DND-41 (cell line): Measurements from ENCODE around the gene MCC.

Experiments
- ATAC-seq: fragments of 200-7000 bp; cut with Tn5 transposase; 3 replicates; pipeline ENCODE4 v1.9.1; 2021; ENCODE audit warnings: low read depth; ENCODE audit not compliant: insufficient read depth
- DNase-seq: peaks from one replicate; pipeline ENCODE4 v3.0.0-alpha.2; 2020
- H2AFZ ChIP-seq: 2 replicates; pipeline ENCODE4 v1.6.0; 2012; ENCODE audit warnings: low read depth, low read length
- H3K27ac ChIP-seq: 2 replicates; pipeline ENCODE4 v1.5.1; 2012; ENCODE audit warnings: low read length, inconsistent platforms
- H3K27me3 ChIP-seq: fragments of 200-600 bp; sonication (generic); 2 replicates; pipeline ENCODE4 v1.6.0; 2012; ENCODE audit warnings: low read length, mild to moderate bottlenecking, inconsistent platforms; ENCODE audit not compliant: insufficient read depth, poor library complexity
- H3K36me3 ChIP-seq: 2 replicates; pipeline ENCODE4 v1.5.1; 2012; ENCODE audit warnings: low read length, inconsistent platforms; ENCODE audit not compliant: insufficient read depth
- H3K4me1 ChIP-seq: 2 replicates; pipeline ENCODE4 v1.5.1; 2012; ENCODE audit warnings: mild to moderate bottlenecking, low read length; ENCODE audit not compliant: insufficient read depth
- H3K4me2 ChIP-seq: 2 replicates; pipeline ENCODE4 v1.6.0; 2012; ENCODE audit warnings: mild to moderate bottlenecking, moderate library complexity, low read length, inconsistent platforms; ENCODE audit not compliant: insufficient read depth
- H3K4me3 ChIP-seq, 2 experiments: fragments of 200-600 bp in 1 of 2; shearing (Covaris generic) in 1 of 2; 2 replicates each; pipeline ENCODE4 v1.5.1; 2012 to 2016; ENCODE audit warnings: inconsistent platforms in 2 of 2, low read length in 2 of 2, mild to moderate bottlenecking in 2 of 2, low read depth in 1 of 2, moderate library complexity in 1 of 2
- H3K79me2 ChIP-seq: 2 replicates; pipeline ENCODE4 v1.6.0; 2012; ENCODE audit warnings: low read length, inconsistent platforms; ENCODE audit not compliant: insufficient read depth
- H3K9ac ChIP-seq: 2 replicates; pipeline ENCODE4 v1.6.0; 2012; ENCODE audit warnings: low read depth, mild to moderate bottlenecking, inconsistent platforms, low read length, moderate library complexity
- H3K9me3 ChIP-seq: 2 replicates; pipeline ENCODE4 v1.5.1; 2012; ENCODE audit warnings: low read length, moderate library complexity, mild to moderate bottlenecking, inconsistent platforms; ENCODE audit not compliant: insufficient read depth, severe bottlenecking
- H4K20me1 ChIP-seq: 2 replicates; pipeline ENCODE4 v1.6.0; 2012; ENCODE audit warnings: low read length; ENCODE audit not compliant: insufficient read depth
- EZH2 ChIP-seq: IDR thresholded peaks from 3 replicates; pipeline ENCODE4 v1.6.1; 2012; ENCODE audit warnings: borderline replicate concordance, low read depth, mild to moderate bottlenecking, moderate library complexity, low read length, inconsistent platforms; ENCODE audit not compliant: severe bottlenecking
- TF ChIP-seq, protein P1 (sequence below): IDR thresholded peaks from 2 replicates; pipeline ENCODE4 v1.5.1; 2012; ENCODE audit warnings: borderline replicate concordance, low read length, moderate library complexity, mild to moderate bottlenecking; ENCODE audit not compliant: poor library complexity, severe bottlenecking; ENCODE audit errors: extremely low read depth

MCC gene

DNA sequence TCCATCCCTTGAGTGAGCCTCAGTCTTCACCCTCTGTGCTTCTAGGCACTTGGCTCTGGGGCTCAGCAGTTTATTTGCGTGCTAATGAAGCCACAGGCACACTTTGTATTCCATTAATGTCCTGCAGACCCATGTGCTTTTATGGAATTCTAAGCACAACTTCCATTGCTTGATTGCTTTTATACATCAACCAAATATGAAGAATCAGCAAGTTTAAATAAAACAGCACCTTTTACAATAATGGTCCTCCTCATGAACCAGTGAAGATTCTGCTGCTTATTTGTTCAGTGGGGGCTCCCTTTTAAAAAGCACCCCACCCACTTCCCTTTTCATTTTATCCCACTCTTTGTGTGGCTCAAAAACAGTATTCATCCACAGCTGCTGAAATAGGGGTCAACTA, 451.4 kb downstream of the MCC start:
- Histone ChIP-seq H3K9ac (no peak overlapping the region), H3K4me2 (no peak overlapping the region), H3K9me3 (no peaks in the 10 kb centered on the region), H3K27ac (no peak overlapping the region), H3K27me3 (no peaks in the 10 kb centered on the region), H3K4me1 (peaks cover 12% of the 10 kb centered on the region), H4K20me1 (no peaks in the 10 kb centered on the region), H3K36me3 (no peaks in the 10 kb centered on the region), H3K4me3 (no peak overlapping the region), H2AFZ (no peak overlapping the region), H3K79me2 (no peaks in the 10 kb centered on the region)
- DNase-seq (no peak), ATAC-seq (no peak)
- TF ChIP-seq, protein P1, sequence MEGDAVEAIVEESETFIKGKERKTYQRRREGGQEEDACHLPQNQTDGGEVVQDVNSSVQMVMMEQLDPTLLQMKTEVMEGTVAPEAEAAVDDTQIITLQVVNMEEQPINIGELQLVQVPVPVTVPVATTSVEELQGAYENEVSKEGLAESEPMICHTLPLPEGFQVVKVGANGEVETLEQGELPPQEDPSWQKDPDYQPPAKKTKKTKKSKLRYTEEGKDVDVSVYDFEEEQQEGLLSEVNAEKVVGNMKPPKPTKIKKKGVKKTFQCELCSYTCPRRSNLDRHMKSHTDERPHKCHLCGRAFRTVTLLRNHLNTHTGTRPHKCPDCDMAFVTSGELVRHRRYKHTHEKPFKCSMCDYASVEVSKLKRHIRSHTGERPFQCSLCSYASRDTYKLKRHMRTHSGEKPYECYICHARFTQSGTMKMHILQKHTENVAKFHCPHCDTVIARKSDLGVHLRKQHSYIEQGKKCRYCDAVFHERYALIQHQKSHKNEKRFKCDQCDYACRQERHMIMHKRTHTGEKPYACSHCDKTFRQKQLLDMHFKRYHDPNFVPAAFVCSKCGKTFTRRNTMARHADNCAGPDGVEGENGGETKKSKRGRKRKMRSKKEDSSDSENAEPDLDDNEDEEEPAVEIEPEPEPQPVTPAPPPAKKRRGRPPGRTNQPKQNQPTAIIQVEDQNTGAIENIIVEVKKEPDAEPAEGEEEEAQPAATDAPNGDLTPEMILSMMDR: no peak
- no peak for TF ChIP-seq EZH2

DNA sequence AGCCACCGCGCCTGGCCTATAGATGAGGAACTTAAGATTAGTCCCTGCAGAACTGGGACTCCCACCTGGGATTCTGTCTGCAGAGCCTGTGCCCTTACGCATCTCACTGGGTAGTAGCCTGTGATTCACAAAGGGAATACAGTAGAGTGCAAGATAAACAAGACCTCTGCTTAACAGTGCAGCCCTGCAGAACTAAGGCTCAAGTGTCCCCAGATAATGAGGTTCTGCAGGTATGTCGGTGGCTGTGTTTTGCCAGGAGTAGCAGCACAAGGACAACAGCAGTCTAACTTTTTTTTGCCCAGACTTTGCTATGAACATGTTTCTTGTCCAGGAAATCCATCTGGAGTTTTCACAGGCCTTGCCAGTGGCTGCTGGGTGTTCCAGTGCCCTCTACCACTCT, 451.9 kb downstream of the MCC start:
- no peak for ATAC-seq
- H4K20me1 ChIP-seq: no peaks in the 10 kb centered on the region
- DNase-seq: no peak
- H3K9me3 ChIP-seq: no peaks in the 10 kb centered on the region
- H3K4me3 ChIP-seq: no peak overlapping the region
- no peak overlapping the region for H3K4me2 ChIP-seq
- H3K27me3 ChIP-seq: no peaks in the 10 kb centered on the region
- peaks cover 10% of the 10 kb centered on the region for H3K4me1 ChIP-seq
- H3K79me2 ChIP-seq: no peaks in the 10 kb centered on the region
- no peaks in the 10 kb centered on the region for H3K36me3 ChIP-seq
- no peak overlapping the region for H3K27ac ChIP-seq
- no peak overlapping the region for H2AFZ ChIP-seq
- TF ChIP-seq EZH2: no peak
- TF ChIP-seq, protein P1: no peak
- no peak overlapping the region for H3K9ac ChIP-seq

DNA sequence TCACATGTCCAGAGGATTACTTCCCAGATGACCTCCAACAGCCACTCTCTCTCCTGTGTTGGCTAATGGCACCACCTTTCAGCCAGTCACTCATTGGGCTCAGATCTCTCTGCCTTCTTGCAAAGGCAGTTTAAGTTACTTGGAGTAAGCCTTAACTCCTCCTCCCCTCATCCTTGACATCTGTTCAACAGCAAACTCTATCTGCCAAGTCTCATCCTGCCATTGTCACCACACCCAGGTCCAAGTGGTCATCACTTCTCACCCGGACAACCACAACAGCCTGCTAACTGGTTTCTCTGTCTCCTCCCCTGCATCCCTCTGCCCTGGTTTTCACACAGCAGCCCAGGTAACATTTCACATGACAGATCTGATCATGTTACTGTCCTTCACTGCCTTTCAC, 453.2 kb downstream of the MCC start:
- Histone ChIP-seq H3K36me3 (no peaks in the 10 kb centered on the region), H3K4me2 (no peak overlapping the region), H3K79me2 (no peaks in the 10 kb centered on the region), H3K9ac (no peak overlapping the region), H3K4me1 (no peaks in the 10 kb centered on the region), H3K27me3 (no peaks in the 10 kb centered on the region), H2AFZ (no peak overlapping the region), H3K9me3 (no peaks in the 10 kb centered on the region), H3K27ac (no peak overlapping the region), H4K20me1 (no peaks in the 10 kb centered on the region), H3K4me3 (no peak overlapping the region)
- no peak for DNase-seq
- ATAC-seq: no peak
- TF ChIP-seq, protein P1: no peak
- TF ChIP-seq EZH2: no peak
